SH-SY5Y (cell line): ENCODE results near the gene CIC.

Source experiments
- GATA2 ChIP-seq: IDR thresholded peaks from 2 replicates; pipeline ENCODE4 v1.6.1; 2011; ENCODE audit warnings: mild to moderate bottlenecking, low read depth, low read length
- GATA3 ChIP-seq: IDR thresholded peaks from 2 replicates; pipeline ENCODE4 v1.6.1; 2011; ENCODE audit warnings: low read depth, mild to moderate bottlenecking, low read length, moderate library complexity

DNA sequence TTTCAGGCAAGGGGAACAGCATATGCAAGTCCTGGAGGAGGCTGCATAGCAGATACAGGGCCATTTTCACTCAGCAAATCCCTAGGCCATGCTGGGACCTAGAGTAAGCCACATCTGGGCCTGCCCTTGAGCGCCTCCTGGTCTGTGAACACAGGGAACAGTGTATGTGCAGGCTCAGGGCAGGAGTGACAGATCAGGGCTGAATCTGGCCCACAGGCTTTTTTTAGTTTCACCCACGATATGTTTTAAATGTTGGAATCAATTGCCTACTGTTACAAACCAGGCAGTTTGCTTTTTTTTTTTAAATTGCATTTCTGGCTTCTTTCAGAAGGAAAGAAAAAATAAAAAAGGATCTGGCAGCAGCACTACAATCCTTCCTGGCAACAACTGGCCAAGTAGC, 42.6 kb downstream of the CIC start:
- TF ChIP-seq GATA3 = no peak
- TF ChIP-seq GATA2 = no peak
